ENCODE results near the gene TPM3.

Gene TPM3

DNA sequence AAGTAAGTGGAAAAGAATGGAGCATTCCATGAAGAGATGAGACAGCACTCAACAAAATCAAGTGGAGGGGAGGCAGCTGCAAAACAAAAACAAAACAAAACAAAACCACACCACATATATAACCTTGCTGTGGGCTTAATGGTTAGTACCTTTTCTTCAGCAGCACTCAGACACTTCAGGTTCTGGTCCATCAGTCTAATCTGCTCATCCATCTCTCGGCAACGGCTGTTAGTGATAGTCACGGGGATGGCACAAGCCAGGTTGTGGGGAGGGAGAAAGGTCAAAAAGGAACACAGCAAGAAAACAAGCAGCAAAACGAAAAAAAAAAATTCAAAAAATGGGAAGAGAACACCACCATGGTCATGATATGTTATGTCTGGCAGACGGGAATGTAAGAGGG is 20.0 kb downstream of the TPM3 start:
- Histone ChIP-seq H3K9me3 (ENCODE audit: control insufficient read depth in 1 of 2, low read length in 2 of 2) (no peaks in the 10 kb centered on the region), H3K4me1 (ENCODE audit: control insufficient read depth in 1 of 2, insufficient read depth in 2 of 2, low read length in 2 of 2) (peaks cover 13% of the 10 kb centered on the region in 2 donors), H3K4me3 (ENCODE audit: low read depth in 1 of 2, low read length in 2 of 2) (no peak overlapping the region), H3K27ac (ENCODE audit: low read depth, low read length) (no peak overlapping the region), H3K36me3 (ENCODE audit: control insufficient read depth in 1 of 2, insufficient read depth in 2 of 2, low read length in 2 of 2) (peaks cover 61 to 87% of the 10 kb centered on the region in 2 donors), H3K9ac (ENCODE audit: low read depth in 1 of 2, low read length in 2 of 2) (no peak overlapping the region), H3K27me3 (ENCODE audit: control insufficient read depth in 1 of 2, insufficient read depth in 2 of 2, low read length in 2 of 2) (no peaks in the 10 kb centered on the region)

DNA sequence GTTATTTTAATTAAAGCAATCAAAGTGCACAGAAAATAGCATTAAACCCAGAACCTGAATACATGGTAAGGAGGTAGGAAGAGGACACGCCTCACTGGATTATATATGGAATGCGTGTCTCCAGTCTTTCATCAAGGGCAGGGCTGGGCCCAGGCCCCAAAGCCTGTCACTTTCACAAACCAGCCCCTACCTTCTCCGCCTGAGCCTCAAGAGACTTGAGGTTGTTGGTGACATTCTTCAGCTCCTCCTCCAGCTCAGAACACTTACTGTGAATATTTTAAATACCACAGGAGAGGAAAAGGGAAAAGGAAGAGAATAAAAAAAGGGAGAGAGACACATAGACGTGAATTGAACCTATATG is 20.7 kb downstream of the TPM3 start:
- Histone ChIP-seq H3K4me1 (ENCODE audit: control insufficient read depth in 1 of 2, insufficient read depth in 2 of 2, low read length in 2 of 2) (peaks cover 7 to 8% of the 10 kb centered on the region in 2 donors), H3K4me3 (ENCODE audit: low read depth in 1 of 2, low read length in 2 of 2) (no peak overlapping the region), H3K36me3 (ENCODE audit: control insufficient read depth in 1 of 2, insufficient read depth in 2 of 2, low read length in 2 of 2) (peaks cover 68 to 93% of the 10 kb centered on the region in 2 donors), H3K27me3 (ENCODE audit: control insufficient read depth in 1 of 2, insufficient read depth in 2 of 2, low read length in 2 of 2) (no peaks in the 10 kb centered on the region), H3K9me3 (ENCODE audit: control insufficient read depth in 1 of 2, low read length in 2 of 2) (no peaks in the 10 kb centered on the region), H3K9ac (ENCODE audit: low read depth in 1 of 2, low read length in 2 of 2) (no peak overlapping the region), H3K27ac (ENCODE audit: low read depth, low read length) (no peak overlapping the region)

DNA sequence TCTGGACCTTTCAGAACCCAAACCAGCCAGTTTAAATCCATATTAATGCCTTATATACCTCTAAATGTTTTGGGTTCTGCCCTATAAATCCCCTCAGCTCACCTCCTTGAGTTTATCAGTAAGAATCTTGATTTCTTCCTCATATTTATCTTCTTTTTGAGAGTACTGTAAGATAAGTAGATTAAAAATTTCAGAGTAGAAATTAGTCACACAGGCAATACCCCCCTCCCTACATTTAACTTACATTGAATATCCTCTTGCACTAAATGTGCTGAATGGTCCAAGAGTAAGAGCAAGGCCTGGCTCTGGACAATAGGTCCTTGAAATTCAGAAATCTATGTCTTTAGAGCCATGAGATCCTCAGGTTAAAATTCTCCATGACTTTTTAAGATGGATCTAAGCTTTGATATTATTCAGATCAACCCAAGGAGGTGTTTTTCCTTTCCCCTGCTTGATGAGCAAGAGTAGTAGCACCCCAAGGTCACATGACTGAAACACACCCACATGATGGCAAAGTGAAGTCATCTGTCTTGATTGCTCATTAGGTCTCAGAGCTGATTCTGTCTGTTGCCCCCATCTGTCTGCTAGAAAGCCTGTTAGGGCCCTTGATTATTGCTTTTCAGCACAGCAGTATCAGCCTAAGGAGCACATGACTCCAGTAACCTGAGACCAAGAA is 21.2 kb downstream of the TPM3 start:
- H3K27me3 ChIP-seq (ENCODE audit: control insufficient read depth in 1 of 2, insufficient read depth in 2 of 2, low read length in 2 of 2): no peaks in the 10 kb centered on the region
- no peak overlapping the region for H3K4me3 ChIP-seq (ENCODE audit: low read depth in 1 of 2, low read length in 2 of 2)
- peaks cover 66 to 94% of the 10 kb centered on the region in 2 donors for H3K36me3 ChIP-seq (ENCODE audit: control insufficient read depth in 1 of 2, insufficient read depth in 2 of 2, low read length in 2 of 2)
- H3K9ac ChIP-seq (ENCODE audit: low read depth in 1 of 2, low read length in 2 of 2): no peak overlapping the region
- H3K9me3 ChIP-seq (ENCODE audit: control insufficient read depth in 1 of 2, low read length in 2 of 2): no peaks in the 10 kb centered on the region
- H3K4me1 ChIP-seq (ENCODE audit: control insufficient read depth in 1 of 2, insufficient read depth in 2 of 2, low read length in 2 of 2): peaks cover 2 to 3% of the 10 kb centered on the region in 2 donors
- H3K27ac ChIP-seq (ENCODE audit: low read depth, low read length): no peak overlapping the region

DNA sequence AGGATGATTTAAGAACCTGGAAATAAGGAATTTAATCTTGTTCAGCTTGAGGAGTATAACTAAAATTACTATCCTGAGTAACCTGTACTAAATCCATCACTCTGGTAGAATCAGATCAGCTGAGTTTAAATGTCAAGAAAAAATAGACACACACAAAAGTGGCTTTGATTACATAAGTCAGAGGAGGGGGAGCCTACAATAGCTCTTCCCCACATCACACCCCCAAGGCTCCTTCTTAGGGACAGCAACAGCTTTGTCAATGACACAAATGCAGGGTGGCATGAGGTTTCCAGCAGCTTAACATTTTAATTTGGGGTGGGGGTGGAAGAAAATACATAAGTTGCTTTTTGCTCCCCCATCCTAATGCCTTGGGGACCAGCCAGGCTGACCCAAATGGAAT is 24.4 kb downstream of the TPM3 start:
- Histone ChIP-seq H3K4me1 (ENCODE audit: control insufficient read depth in 1 of 2, insufficient read depth in 2 of 2, low read length in 2 of 2) (no peaks in the 10 kb centered on the region), H3K36me3 (ENCODE audit: control insufficient read depth in 1 of 2, insufficient read depth in 2 of 2, low read length in 2 of 2) (peaks cover 76 to 99% of the 10 kb centered on the region in 2 donors), H3K27ac (ENCODE audit: low read depth, low read length) (no peak overlapping the region)

DNA sequence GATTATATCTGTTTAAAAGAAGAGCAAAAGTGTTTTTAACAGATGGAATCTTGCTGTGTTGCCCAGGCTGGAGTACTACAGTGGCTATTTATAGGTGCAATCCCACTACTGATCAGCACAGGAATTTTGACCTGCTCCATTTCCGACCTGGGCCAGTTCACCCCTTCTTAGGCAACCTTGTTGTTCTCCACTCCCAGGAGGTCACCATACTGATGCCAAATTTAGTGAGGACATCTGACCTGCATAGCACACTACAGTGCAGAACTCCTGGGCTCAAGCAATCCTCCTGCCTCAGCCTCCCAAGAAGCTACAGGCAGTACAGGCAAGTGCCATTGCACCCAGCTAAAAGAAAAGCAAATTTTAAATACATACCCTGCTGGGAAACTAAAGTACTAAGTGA is 25.7 kb downstream of the TPM3 start:
- H3K36me3 ChIP-seq (ENCODE audit: control insufficient read depth in 1 of 2, insufficient read depth in 2 of 2, low read length in 2 of 2): peaks cover 65 to 96% of the 10 kb centered on the region in 2 donors
- H3K27me3 ChIP-seq (ENCODE audit: control insufficient read depth in 1 of 2, insufficient read depth in 2 of 2, low read length in 2 of 2): no peaks in the 10 kb centered on the region
- no peaks in the 10 kb centered on the region for H3K9me3 ChIP-seq (ENCODE audit: control insufficient read depth in 1 of 2, low read length in 2 of 2)
- H3K9ac ChIP-seq (ENCODE audit: low read depth in 1 of 2, low read length in 2 of 2): no peak overlapping the region
- no peak overlapping the region for H3K4me3 ChIP-seq (ENCODE audit: low read depth in 1 of 2, low read length in 2 of 2)
- H3K27ac ChIP-seq (ENCODE audit: low read depth, low read length): no peak overlapping the region
- H3K4me1 ChIP-seq (ENCODE audit: control insufficient read depth in 1 of 2, insufficient read depth in 2 of 2, low read length in 2 of 2): no peaks in the 10 kb centered on the region

More for the DNA sequence above, 24.4 kb downstream of the TPM3 start:
- no peaks in the 10 kb centered on the region for H3K9me3 ChIP-seq (ENCODE audit: control insufficient read depth in 1 of 2, low read length in 2 of 2)
- H3K27me3 ChIP-seq (ENCODE audit: control insufficient read depth in 1 of 2, insufficient read depth in 2 of 2, low read length in 2 of 2): no peaks in the 10 kb centered on the region
- H3K4me3 ChIP-seq (ENCODE audit: low read depth in 1 of 2, low read length in 2 of 2): no peak overlapping the region
- no peak overlapping the region for H3K9ac ChIP-seq (ENCODE audit: low read depth in 1 of 2, low read length in 2 of 2)

DNA sequence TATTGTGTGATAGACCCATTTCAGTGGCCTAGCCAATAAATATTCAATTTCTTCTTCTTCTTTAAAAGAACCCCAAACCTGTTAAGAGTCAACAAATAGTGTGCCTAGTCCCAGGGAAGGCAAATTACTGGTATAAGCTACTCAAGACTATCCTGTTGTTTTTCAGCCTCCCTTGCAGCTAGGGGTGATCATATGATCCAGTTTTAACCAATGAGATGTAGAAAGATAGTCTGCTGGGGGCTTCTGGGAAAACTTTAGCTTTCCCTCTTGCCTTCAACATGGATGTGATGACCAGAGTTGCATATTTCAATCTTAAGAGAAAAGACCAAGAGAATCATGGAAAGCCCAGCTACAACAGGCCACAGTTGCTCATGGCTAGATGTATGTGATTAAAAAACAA is 32.3 kb downstream of the TPM3 start:
- no peak overlapping the region for H3K27ac ChIP-seq (ENCODE audit: low read depth, low read length)
- H3K4me1 ChIP-seq (ENCODE audit: control insufficient read depth in 1 of 2, insufficient read depth in 2 of 2, low read length in 2 of 2): peaks cover 10 to 21% of the 10 kb centered on the region in 2 donors
- H3K4me3 ChIP-seq (ENCODE audit: low read depth in 1 of 2, low read length in 2 of 2): no peak overlapping the region
- H3K9ac ChIP-seq (ENCODE audit: low read depth in 1 of 2, low read length in 2 of 2): no peak overlapping the region
- peaks cover 28 to 84% of the 10 kb centered on the region in 2 donors for H3K36me3 ChIP-seq (ENCODE audit: control insufficient read depth in 1 of 2, insufficient read depth in 2 of 2, low read length in 2 of 2)
- no peaks in the 10 kb centered on the region for H3K9me3 ChIP-seq (ENCODE audit: control insufficient read depth in 1 of 2, low read length in 2 of 2)
- no peaks in the 10 kb centered on the region for H3K27me3 ChIP-seq (ENCODE audit: control insufficient read depth in 1 of 2, insufficient read depth in 2 of 2, low read length in 2 of 2)

DNA sequence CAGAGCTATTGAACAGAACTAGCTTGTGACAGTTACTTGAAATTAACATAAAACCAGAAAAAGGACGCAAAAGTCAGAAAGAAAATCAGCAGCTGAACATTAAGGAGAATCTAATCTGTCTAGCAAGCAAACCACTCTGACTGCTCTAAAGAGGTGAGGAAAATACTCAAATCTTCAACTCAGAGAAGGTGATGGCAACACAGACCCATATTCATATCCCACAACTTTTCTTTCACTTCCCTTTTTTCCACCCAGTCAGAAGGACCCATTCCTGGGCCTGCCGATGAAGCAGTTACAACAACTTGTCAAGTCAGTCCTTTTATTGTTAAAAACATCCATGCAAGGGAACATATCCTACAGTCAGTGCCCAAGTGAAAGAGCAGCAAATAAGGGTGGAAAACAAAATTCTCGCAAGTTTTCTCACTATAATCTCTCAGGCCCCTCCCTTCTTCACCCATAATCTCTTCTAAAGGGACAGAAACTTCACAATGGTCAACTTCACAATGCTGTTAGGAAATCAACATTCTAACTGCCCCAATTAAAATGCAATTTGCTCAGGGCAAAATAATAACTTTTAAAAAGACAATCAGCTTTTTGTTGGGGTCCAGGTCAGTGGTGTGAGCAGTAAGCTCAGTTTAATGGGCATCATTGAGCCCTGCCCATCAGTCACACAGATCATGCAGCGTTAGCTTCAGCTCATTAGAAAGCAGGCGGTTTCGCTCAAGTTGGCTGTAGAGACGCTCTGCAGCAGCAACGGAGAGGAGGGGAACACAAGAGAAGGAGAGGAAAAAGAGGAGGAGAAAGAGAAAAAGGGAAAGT is 33.4 kb downstream of the TPM3 start:
- H3K4me3 ChIP-seq (ENCODE audit: low read depth in 1 of 2, low read length in 2 of 2): no peak overlapping the region
- no peaks in the 10 kb centered on the region for H3K9me3 ChIP-seq (ENCODE audit: control insufficient read depth in 1 of 2, low read length in 2 of 2)
- H3K27me3 ChIP-seq (ENCODE audit: control insufficient read depth in 1 of 2, insufficient read depth in 2 of 2, low read length in 2 of 2): no peaks in the 10 kb centered on the region
- H3K27ac ChIP-seq (ENCODE audit: low read depth, low read length): no peak overlapping the region
- no peak overlapping the region for H3K9ac ChIP-seq (ENCODE audit: low read depth in 1 of 2, low read length in 2 of 2)
- peaks cover 20 to 75% of the 10 kb centered on the region in 2 donors for H3K36me3 ChIP-seq (ENCODE audit: control insufficient read depth in 1 of 2, insufficient read depth in 2 of 2, low read length in 2 of 2)
- peaks cover 10 to 21% of the 10 kb centered on the region in 2 donors for H3K4me1 ChIP-seq (ENCODE audit: control insufficient read depth in 1 of 2, insufficient read depth in 2 of 2, low read length in 2 of 2)

DNA sequence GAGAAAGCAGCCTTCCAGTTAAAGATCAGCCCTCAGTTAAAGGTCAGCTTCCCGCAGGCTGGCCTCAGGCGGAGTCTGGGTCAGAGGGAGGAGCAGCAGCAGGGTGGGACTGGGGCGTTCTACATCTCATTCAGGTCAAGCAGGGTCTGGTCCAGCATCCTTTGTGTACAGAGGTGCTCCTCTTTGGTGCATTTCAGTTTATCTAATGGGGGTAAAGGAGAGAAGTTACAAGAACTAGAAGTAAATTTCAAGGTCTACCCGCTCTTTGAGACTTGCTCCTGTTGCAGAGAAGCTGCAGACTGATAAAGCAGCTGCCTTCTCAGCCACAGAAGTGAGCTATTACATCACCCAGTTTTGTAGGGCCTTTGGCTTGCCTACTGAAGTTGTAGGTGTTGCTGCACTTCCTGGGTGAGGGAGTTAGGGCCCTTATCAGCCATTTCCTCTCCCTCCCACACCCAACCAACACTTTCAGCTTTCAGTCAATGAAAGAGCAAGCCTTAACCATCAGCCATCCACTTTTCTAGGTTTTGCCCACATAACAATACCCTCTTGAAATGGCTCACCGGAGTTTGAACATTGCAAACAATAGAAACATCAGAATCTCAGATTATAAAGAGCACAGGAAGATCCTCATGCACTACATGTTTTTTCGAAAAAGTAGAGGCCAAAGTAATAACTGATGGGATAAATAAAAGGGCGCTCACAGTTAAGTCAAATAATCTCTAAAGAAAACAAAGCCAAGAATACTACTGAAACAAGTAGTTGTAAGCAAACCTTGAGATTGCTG is 34.2 kb downstream of the TPM3 start:
- no peak overlapping the region for H3K9ac ChIP-seq (ENCODE audit: low read depth in 1 of 2, low read length in 2 of 2)
- no peaks in the 10 kb centered on the region for H3K27me3 ChIP-seq (ENCODE audit: control insufficient read depth in 1 of 2, insufficient read depth in 2 of 2, low read length in 2 of 2)
- peak overlapping the region; percentile 11 for H3K27ac ChIP-seq (ENCODE audit: low read depth, low read length)

DNA sequence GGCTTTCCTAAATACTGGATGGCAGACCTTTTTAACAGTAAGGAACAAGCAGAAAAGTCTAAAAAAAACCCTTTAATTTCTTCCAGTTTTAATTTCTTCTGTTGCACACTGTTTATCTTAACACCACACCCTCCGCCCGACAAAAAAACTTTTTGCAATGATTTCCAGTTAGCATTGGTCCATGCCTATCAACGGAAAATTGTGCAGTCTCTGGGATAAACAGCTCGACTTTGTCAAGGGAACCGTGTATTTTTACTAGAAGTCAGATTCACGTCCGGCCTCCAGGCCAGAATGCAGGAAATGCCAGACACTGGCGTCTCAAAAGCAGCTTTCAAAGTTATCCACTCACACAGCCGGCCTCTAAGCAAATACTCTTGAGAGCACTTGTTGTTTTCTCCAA is 36.6 kb downstream of the TPM3 start:
- H3K4me3 ChIP-seq (ENCODE audit: low read depth in 1 of 2, low read length in 2 of 2): no peak overlapping the region
- H3K27ac ChIP-seq (ENCODE audit: low read depth, low read length): peak overlapping the region; percentile 64
- no peaks in the 10 kb centered on the region for H3K9me3 ChIP-seq (ENCODE audit: control insufficient read depth in 1 of 2, low read length in 2 of 2)
- H3K9ac ChIP-seq (ENCODE audit: low read depth in 1 of 2, low read length in 2 of 2): no peak overlapping the region
- H3K36me3 ChIP-seq (ENCODE audit: control insufficient read depth in 1 of 2, insufficient read depth in 2 of 2, low read length in 2 of 2): peaks cover 5 to 48% of the 10 kb centered on the region in 2 donors
- no peaks in the 10 kb centered on the region for H3K27me3 ChIP-seq (ENCODE audit: control insufficient read depth in 1 of 2, insufficient read depth in 2 of 2, low read length in 2 of 2)
- H3K4me1 ChIP-seq (ENCODE audit: control insufficient read depth in 1 of 2, insufficient read depth in 2 of 2, low read length in 2 of 2): peaks cover 10 to 21% of the 10 kb centered on the region in 2 donors

More for the DNA sequence above, 34.2 kb downstream of the TPM3 start:
- H3K36me3 ChIP-seq (ENCODE audit: control insufficient read depth in 1 of 2, insufficient read depth in 2 of 2, low read length in 2 of 2): peaks cover 16 to 68% of the 10 kb centered on the region in 2 donors
- H3K9me3 ChIP-seq (ENCODE audit: control insufficient read depth in 1 of 2, low read length in 2 of 2): no peaks in the 10 kb centered on the region
- peaks cover 10 to 21% of the 10 kb centered on the region in 2 donors for H3K4me1 ChIP-seq (ENCODE audit: control insufficient read depth in 1 of 2, insufficient read depth in 2 of 2, low read length in 2 of 2)
- no peak overlapping the region for H3K4me3 ChIP-seq (ENCODE audit: low read depth in 1 of 2, low read length in 2 of 2)

Data from duodenal mucosa (tissue), 2 donors.